H1 (cell line): Measurements from ENCODE around the gene ASCL2.

ENCODE experiments used
- BCL11A ChIP-seq, 2 experiments: IDR thresholded peaks; one replicate each; pipeline ENCODE4 v1.6.1; 2011; ENCODE audit warnings: low read depth in 2 of 2, low read length in 2 of 2, mild to moderate bottlenecking in 2 of 2
- CTCF ChIP-seq, 3 experiments: IDR thresholded peaks; 1 replicate in 2 of 3; 2 replicates in 1 of 3; pipeline versions ENCODE4 v1.5.1 to v1.6.1; 2011; ENCODE audit warnings: low read length in 3 of 3, mild to moderate bottlenecking in 3 of 3, inconsistent platforms in 2 of 3, low read depth in 1 of 3, moderate library complexity in 1 of 3; ENCODE audit not compliant: insufficient read depth in 1 of 3; ENCODE audit errors: control extremely low read depth in 1 of 3
- MAFK ChIP-seq: IDR thresholded peaks from 2 replicates; pipeline ENCODE4 v1.6.1; 2012; ENCODE audit warnings: low read depth, mild to moderate bottlenecking, improper control_type of control experiment, low read length
- POLR2A ChIP-seq, 2 experiments: IDR thresholded peaks; 1 replicate in 1 of 2; 2 replicates in 1 of 2; pipeline ENCODE4 v1.6.1; 2011; ENCODE audit warnings: low read depth in 2 of 2, low read length in 2 of 2, mild to moderate bottlenecking in 2 of 2; ENCODE audit errors: control extremely low read depth in 1 of 2
- SIN3A ChIP-seq, 2 experiments: IDR thresholded peaks in 1 of 2; conservative IDR thresholded peaks in 1 of 2; 2 replicates each; pipeline ENCODE4 v1.6.1; 2011 to 2012; ENCODE audit warnings: low read length in 2 of 2, improper control_type of control experiment in 1 of 2, low read depth in 1 of 2, mild to moderate bottlenecking in 1 of 2

GRCh38 chr11:2260491-2261364, 9.7 kb downstream of the ASCL2 start:
- TF ChIP-seq BCL11A (IDR thresholded peaks at IDR 0.05; ENCODE audit: low read depth in 2 of 2, low read length in 2 of 2) (no peak), POLR2A (IDR thresholded peaks at IDR 0.05; ENCODE audit: control extremely low read depth in 1 of 2, low read depth in 2 of 2, low read length in 2 of 2) (no peak), CTCF (IDR thresholded peaks at IDR 0.05; ENCODE audit: control extremely low read depth in 1 of 3, insufficient read depth in 1 of 3, low read depth in 1 of 3, low read length in 3 of 3) (no peak), MAFK (no peak), SIN3A (conservative IDR thresholded peaks at IDR 0.05 in 1 of 2, IDR thresholded peaks at IDR 0.05 in 1 of 2; ENCODE audit: low read depth in 1 of 2, low read length in 2 of 2) (no peak)
